Activated naive CD4-positive, alpha-beta T cell treated with anti-CD3 and anti-CD28 coated beads, Interleukin-2, amount 50 U/mL, for 24 hours (primary cell): ENCODE measurements around the gene SORBS1.

Experiments used
- H3K27ac Mint-ChIP-seq: one replicate; pipeline ENCODE4 v1.8.0; 2021; ENCODE audit warnings: mild to moderate bottlenecking, mixed read lengths
- H3K27me3 Mint-ChIP-seq: one replicate; pipeline ENCODE4 v1.8.0; 2021; ENCODE audit warnings: mixed read lengths
- H3K36me3 Mint-ChIP-seq: one replicate; pipeline ENCODE4 v1.8.0; 2021; ENCODE audit warnings: mixed read lengths
- H3K4me1 Mint-ChIP-seq: one replicate; pipeline ENCODE4 v1.8.0; 2021; ENCODE audit warnings: mixed read lengths
- H3K4me3 Mint-ChIP-seq: one replicate; pipeline ENCODE4 v1.8.0; 2021; ENCODE audit warnings: mild to moderate bottlenecking, mixed read lengths
- H3K9me3 Mint-ChIP-seq: one replicate; pipeline ENCODE4 v1.8.0; 2021; ENCODE audit warnings: mixed read lengths

The SORBS1 gene

DNA sequence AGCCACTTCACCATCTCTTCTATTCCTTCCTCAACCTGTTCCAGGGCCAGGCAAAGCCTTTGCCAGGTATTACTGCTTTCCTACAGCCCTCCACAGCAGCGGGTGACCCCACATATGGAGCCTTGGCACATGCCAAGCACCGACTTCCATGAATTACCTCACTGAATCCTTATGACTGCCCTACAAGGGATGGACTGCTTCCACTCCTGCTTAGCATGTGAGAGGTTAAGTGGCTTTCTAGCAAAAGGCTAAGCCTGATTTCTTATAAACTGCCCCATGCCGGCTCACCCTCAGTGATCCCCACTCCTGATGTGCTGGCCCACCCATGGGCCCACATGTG is 226.4 kb downstream of the SORBS1 start:
- no peaks in the 10 kb centered on the region for H3K9me3 Mint-ChIP-seq
- no peaks in the 10 kb centered on the region for H3K36me3 Mint-ChIP-seq
- H3K4me3 Mint-ChIP-seq: no peak overlapping the region
- no peak overlapping the region for H3K27ac Mint-ChIP-seq
- H3K27me3 Mint-ChIP-seq: no peaks in the 10 kb centered on the region
- H3K4me1 Mint-ChIP-seq: no peaks in the 10 kb centered on the region

DNA sequence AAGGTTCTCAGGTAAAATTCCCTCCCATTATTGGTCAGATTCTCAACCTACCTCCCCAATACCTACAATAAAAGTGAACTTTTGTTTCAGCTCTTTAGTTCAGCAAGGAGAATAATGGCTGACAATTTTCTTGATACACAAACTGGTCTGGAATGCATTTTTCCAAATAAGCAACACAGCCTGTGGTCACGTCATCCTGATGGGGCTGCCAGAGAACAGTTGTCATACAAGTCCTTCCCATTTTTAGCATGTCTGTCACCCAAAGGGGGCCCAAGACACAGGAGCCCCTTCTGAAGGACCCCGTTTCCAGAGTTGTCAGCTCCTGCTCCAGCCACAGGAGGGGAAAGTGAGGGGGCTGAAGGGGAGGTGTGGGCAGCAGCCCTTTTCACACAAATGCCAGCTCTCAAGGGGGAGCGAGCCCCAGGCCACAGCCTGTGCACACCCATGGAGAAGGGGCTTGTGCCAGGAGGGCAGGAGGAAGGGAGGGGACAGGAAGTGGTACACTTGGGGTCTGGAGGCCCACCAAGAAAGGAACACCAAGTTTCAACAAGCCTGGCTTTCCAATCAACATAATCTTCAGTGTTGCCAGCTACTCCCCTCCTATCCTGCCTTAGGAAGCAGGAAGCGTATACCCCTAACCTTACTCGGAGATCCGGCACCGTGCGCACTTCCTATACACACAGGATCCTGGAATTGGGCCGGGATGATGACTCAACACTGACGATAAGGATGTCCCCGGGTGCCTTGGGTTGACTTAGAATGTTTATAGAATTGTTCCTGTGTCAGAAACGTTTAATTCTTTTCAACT is 227.0 kb downstream of the SORBS1 start:
- Mint-ChIP-seq H3K4me1 (no peaks in the 10 kb centered on the region), H3K36me3 (no peaks in the 10 kb centered on the region)

DNA sequence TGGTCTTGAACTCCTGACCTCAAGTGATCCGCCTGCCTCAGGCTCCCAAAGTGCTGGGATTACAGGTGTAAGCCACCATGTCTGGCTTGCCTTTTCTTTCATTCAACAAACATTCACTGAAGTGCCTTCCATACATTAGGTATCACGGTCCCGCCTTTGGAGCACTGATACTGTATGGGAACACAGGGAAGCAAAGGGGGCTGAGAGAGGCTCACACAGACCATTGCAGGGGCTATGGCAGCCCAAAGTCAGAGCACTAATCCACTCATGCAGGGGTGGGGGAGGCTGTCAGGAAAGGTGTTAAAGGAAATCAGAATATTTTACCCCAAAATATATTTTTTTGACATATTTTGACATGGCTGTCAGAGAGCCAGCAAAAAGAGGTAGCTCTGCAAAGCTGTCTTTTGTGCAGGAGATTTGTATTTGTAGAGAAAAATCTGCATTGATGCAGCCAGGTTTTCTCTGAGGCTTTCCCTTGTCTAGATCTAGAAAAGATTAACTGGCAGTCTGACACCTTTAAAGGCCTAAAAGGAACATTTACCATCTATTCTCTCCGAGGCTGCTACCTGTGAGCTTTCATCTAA is 228.4 kb downstream of the SORBS1 start:
- Mint-ChIP-seq H3K9me3 (no peaks in the 10 kb centered on the region), H3K4me1 (no peaks in the 10 kb centered on the region), H3K36me3 (no peaks in the 10 kb centered on the region), H3K27ac (no peak overlapping the region), H3K4me3 (no peak overlapping the region), H3K27me3 (no peaks in the 10 kb centered on the region)

More for the DNA sequence above, 227.0 kb downstream of the SORBS1 start:
- Mint-ChIP-seq H3K27me3 (no peaks in the 10 kb centered on the region), H3K9me3 (no peaks in the 10 kb centered on the region), H3K27ac (no peak overlapping the region), H3K4me3 (no peak overlapping the region)

DNA sequence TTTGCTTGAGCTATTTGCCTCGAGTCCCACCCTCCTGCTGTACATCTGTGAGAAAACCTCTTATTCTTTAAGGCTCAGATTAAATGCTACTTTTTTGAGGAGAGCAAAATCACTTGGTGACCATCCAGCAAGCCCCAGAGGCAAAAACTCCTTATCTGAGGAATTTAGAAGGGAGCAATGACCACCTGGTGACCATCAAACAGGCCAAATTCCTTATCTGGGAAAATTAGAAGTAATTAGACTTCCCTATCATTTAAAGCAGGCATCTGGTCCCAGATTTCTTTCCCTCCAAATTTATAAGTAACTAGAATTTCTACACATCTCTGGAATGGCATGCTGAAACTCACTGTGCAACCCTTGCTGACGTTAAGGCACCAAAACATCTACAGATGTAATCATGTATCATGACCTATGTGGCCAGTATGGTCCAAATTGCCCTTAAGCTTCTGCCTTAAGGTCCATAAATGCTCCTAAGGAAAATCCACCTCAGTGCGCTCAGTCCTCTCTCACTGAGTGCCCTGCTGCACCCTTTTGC is 229.5 kb downstream of the SORBS1 start:
- Mint-ChIP-seq H3K9me3 (no peaks in the 10 kb centered on the region), H3K4me1 (no peaks in the 10 kb centered on the region), H3K4me3 (no peak overlapping the region), H3K27ac (no peak overlapping the region), H3K27me3 (no peaks in the 10 kb centered on the region), H3K36me3 (no peaks in the 10 kb centered on the region)

DNA sequence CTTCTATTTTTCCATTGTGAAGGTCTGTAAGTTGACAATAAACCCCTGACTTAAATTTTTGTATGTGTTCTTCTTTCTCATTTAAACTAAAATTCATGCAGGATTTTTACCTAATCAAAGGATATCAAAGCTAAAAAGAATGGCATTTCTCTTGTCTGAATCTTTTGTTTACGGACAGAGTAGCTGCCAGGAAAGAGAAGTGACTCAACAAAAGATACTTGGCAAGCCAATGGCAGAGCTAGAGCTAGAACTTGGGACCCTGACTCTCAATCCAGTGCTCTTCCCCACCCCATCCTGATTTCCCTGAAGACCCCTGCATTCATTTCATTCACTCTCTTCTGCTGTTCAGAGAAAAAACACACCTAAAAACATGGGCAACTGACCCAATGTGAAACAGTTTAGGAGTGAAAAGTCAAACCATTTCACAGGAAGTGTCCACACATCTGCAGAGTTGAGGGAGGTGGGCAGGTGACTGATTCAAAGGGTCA is 230.2 kb downstream of the SORBS1 start:
- no peaks in the 10 kb centered on the region for H3K4me1 Mint-ChIP-seq
- no peaks in the 10 kb centered on the region for H3K9me3 Mint-ChIP-seq
- H3K4me3 Mint-ChIP-seq: no peak overlapping the region
- H3K36me3 Mint-ChIP-seq: no peaks in the 10 kb centered on the region
- no peak overlapping the region for H3K27ac Mint-ChIP-seq
- no peaks in the 10 kb centered on the region for H3K27me3 Mint-ChIP-seq

DNA sequence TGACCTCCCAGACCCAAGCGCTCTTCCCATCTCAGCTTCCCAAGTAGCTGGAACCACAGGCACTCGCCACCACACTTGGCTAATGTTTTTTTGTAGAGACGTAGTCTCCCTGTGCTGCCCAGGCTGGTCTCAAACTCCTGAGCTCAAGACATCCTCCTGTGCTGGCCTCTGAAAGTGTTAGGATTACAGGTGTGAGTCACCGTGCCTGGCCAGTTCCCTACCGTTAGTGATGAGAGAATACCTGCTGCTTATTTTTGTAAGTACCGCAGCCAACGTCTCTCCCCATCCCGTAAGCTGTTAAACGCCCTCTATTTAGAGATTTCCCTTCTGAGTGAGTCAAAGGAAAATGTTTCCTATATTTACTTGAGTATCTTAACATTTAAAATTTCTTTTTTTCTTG is 231.9 kb downstream of the SORBS1 start:
- Mint-ChIP-seq H3K4me3 (no peak overlapping the region), H3K4me1 (no peaks in the 10 kb centered on the region), H3K27ac (no peak overlapping the region), H3K27me3 (no peaks in the 10 kb centered on the region), H3K36me3 (no peaks in the 10 kb centered on the region), H3K9me3 (no peaks in the 10 kb centered on the region)

DNA sequence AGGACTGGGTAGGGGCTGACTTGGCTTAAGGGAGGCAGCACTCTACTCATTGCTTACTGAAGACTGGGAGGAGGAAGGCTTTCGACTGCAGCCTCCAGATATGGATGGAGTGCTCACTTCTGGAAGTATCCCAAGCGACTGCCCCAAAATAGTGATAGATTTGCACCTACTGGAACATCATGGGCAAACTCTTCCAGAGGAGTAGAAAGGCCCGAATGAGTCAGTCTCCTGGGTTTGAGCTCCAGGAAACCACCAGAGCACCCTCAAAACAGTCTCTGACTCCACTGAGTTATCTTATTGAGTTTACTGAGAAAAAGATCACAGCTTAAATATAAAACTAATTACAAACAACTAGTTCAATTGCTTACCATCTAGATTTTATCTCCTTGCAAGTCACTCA is 233.2 kb downstream of the SORBS1 start:
- Mint-ChIP-seq H3K4me1 (no peaks in the 10 kb centered on the region), H3K27ac (no peak overlapping the region), H3K4me3 (no peak overlapping the region), H3K9me3 (no peaks in the 10 kb centered on the region), H3K27me3 (no peaks in the 10 kb centered on the region), H3K36me3 (no peaks in the 10 kb centered on the region)

DNA sequence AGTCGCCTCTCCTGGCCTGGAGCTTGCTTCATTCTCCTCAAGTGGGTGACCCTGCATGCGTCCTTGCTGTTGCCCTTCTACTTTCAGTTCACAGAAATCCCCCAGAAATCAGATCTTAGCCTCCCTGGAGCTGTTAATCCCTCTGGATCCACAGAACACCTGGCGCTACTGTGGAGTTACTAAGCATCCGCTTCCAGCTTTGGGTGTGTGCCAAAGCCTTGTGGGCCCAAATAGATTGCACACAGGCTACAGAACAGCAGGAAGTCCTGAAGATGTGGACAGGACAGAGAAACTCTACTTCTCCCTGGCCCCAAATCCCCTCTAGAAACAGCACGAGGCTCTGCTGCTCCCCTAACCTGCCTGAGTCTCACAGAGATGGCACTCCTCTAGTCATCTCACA is 233.8 kb downstream of the SORBS1 start:
- Mint-ChIP-seq H3K27me3 (no peaks in the 10 kb centered on the region), H3K9me3 (no peaks in the 10 kb centered on the region), H3K4me3 (no peak overlapping the region), H3K36me3 (no peaks in the 10 kb centered on the region), H3K27ac (no peak overlapping the region), H3K4me1 (no peaks in the 10 kb centered on the region)

DNA sequence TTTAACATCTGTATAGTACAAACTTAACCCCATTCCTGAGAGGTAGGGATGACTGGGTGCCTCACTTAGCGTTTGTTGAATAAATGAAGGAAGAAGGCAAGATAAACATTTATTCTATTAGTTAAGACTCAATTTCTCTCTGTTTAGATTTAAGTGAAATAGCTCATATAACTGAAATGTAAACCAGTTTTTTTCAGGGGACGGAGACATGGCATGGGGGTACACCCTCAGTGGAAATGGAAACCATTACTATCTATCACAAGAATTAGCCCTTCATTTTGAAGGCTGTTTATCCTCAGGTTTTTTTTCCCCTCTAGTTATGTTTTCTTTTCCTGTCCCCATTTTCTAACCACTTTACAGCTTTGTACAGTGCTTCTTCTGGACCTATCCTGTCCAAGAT is 234.8 kb downstream of the SORBS1 start:
- Mint-ChIP-seq H3K4me3 (no peak overlapping the region), H3K4me1 (no peaks in the 10 kb centered on the region), H3K9me3 (no peaks in the 10 kb centered on the region), H3K27me3 (no peaks in the 10 kb centered on the region), H3K27ac (no peak overlapping the region), H3K36me3 (no peaks in the 10 kb centered on the region)

DNA sequence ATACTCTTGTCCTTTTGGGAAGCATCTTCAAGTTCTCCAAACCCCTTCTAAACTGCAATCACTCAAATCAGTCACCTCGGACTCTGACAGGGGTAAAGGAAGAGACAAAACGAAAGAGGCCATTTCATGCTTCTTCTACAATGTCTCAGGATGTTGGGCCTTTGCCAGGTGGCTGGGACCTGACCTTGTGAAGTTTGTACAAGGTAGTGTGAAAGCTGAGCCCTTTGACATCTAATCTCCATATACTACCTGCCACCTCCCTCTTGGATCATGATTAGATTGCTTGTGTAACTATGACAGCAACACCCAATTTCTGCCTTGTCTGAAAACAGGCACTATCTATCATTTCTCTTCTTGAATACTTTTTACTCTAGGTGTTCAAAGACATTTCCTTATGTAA is 235.3 kb downstream of the SORBS1 start:
- Mint-ChIP-seq H3K4me1 (no peaks in the 10 kb centered on the region), H3K9me3 (no peaks in the 10 kb centered on the region), H3K4me3 (no peak overlapping the region), H3K27me3 (no peaks in the 10 kb centered on the region), H3K27ac (no peak overlapping the region), H3K36me3 (no peaks in the 10 kb centered on the region)

DNA sequence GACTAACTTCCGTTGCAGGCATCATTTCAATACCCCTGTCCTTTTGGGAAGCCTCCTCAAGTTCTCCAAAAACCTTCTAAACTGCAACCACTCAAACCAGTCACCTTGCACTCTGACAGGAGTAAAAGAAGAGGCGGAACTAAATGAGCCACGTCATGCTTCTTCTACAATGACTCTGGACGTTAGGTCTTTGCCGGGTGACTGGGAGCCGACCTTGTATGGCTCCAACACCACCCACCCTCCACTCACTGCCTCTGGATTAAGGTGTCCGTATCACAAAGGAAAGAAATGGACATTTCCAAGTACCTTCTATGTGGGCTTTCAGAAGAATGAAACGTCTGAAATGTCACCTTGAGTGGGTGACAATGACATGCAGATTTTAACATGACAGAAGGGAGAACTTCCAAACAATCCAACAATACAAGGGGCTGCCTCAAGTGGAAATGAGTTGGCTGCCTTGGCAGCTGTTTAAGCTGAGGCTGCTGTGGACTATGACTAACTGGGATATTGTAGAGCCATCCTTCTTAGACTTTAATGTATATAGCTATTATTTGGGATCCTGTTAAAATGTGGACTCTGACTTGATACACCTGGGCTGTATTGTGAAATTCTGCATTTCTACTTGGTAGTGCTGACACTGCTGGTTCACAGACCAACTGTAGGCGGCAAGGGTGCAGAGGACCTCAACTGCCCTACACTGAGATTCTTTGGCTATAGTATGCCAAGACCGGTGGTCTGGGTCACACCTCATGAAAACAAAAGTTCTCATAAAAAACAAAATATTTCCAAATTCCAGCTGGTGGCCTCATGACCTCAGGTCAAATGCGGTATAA is 236.5 kb downstream of the SORBS1 start:
- Mint-ChIP-seq H3K4me1 (no peaks in the 10 kb centered on the region), H3K36me3 (no peaks in the 10 kb centered on the region), H3K4me3 (no peak overlapping the region), H3K27ac (no peak overlapping the region), H3K27me3 (no peaks in the 10 kb centered on the region), H3K9me3 (no peaks in the 10 kb centered on the region)

DNA sequence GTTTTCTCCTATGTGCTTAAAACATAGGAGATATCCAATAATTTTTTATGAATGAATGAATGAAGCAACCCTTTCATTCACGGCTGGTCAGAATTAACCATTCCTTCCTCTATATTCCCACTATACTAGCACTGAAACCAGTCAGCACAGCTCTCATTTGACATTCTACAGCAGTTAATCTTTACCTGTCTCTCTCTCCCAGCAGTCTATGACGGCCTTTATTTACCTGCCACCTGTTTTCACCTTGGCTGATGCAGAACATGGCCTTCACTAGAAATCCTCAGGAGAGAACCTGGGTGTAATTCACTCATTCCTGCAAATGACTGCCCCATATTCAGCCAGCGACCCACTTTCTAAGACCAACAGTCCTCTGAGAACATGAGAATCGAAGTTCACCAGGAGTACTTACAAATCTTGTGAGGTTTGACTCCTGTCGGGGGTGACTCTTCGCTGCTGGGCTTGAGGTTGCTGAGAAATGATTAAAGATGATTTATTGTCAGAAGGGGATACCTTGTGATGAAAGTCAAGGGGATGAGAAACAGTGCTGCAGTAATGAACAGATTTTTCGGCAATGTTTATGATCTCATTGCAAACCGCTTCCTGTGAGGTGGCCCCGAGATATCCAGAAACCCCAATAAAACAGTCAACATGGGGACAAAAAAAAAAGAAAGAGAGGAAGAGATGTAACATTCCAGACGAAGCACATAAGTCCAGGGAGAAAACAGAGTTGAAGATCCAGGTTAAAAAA is 239.4 kb downstream of the SORBS1 start:
- Mint-ChIP-seq H3K4me1 (no peaks in the 10 kb centered on the region), H3K27ac (no peak overlapping the region), H3K36me3 (no peaks in the 10 kb centered on the region), H3K9me3 (no peaks in the 10 kb centered on the region), H3K4me3 (no peak overlapping the region), H3K27me3 (no peaks in the 10 kb centered on the region)

DNA sequence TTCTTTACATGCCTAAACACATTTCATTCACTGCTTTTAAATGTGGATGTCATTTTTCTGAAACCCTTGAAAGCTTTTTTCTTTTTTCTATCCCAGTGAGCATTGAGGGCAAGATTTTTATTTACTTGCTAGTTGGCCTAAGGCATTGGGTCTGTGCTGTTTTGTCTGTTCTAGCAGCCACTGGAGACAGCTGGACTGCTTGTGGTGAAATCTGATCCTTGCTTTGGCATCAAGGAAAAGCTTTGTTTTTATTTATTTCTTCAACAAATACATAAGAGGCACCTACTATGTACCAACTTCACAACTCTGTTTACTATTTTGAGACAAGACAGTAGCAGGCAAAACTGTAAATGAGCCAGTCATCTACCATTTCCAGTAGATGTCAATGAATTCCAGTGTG is 241.9 kb downstream of the SORBS1 start:
- Mint-ChIP-seq H3K36me3 (no peaks in the 10 kb centered on the region), H3K4me3 (no peak overlapping the region), H3K4me1 (no peaks in the 10 kb centered on the region), H3K27ac (no peak overlapping the region), H3K9me3 (no peaks in the 10 kb centered on the region), H3K27me3 (no peaks in the 10 kb centered on the region)

DNA sequence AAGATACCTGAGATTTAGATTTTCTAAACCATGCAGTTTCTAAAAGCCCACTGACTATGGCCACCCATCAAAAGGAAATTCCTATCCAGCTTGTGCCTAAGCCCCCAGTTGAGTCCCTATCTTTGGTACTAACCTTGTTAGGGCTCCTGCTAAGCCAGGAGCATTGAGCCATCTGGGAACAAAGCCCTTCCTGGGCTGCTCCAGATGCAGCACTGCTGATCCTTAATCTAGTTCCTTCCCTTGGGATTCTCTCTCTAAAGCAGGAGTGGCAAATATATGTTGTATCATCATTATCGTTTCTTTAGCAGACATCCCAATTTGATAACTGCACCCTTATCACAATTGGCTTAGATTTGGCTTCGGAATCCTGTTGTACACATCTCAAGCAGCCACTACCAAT is 245.7 kb downstream of the SORBS1 start:
- H3K4me1 Mint-ChIP-seq: no peaks in the 10 kb centered on the region
- H3K27me3 Mint-ChIP-seq: no peaks in the 10 kb centered on the region
- H3K36me3 Mint-ChIP-seq: no peaks in the 10 kb centered on the region
- H3K27ac Mint-ChIP-seq: no peak overlapping the region
- H3K4me3 Mint-ChIP-seq: no peak overlapping the region
- no peaks in the 10 kb centered on the region for H3K9me3 Mint-ChIP-seq

DNA sequence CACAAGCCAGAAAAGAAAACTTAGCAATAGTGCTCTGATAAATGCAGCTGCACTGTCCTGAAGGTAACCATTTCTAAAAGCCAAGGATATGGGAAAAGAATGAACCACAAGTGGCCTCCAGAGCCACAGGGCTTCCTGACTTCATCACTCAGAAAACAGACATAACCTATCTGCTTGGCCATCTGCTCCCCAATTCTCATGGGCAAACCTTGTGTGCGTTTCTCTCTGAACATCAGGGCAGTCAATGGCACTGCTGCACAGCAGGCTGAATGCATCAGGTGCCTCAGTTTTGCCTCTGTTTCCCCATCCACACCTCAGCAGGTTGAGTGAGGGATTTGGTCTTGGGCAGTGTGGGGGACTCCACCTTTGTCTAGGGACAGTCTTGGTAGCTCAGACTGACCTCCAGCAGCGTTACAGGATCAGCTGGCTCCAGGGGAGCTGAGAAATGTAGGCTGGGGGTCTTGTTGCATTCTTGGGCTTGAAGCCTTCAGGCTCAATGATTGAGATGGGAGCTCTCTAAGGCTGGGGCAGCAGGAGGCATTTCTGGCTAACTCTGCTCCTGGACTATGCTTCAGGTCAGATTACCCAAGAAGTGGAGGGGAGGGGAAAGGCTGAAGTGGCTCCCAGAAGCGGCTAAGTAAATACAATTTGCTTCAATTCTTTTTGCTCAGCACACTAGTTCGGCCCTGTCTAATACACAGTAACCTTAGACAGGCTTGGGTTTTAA is 246.8 kb downstream of the SORBS1 start:
- Mint-ChIP-seq H3K4me1 (peaks cover 3% of the 10 kb centered on the region), H3K9me3 (no peaks in the 10 kb centered on the region), H3K27me3 (no peaks in the 10 kb centered on the region), H3K27ac (no peak overlapping the region), H3K36me3 (no peaks in the 10 kb centered on the region), H3K4me3 (no peak overlapping the region)
